C4-2B (cell line): ENCODE measurements around the gene ABCA8.

Experiments
- H3K27ac ChIP-seq: fragments of 450-650 bp; 2 replicates; pipeline ENCODE4 v1.5.1; 2017
- CTCF ChIP-seq: fragments of 450-650 bp; conservative IDR thresholded peaks from 2 replicates; pipeline ENCODE4 v1.5.1; 2017; ENCODE audit warnings: mild to moderate bottlenecking
- ZFX ChIP-seq: fragments of 450-650 bp; IDR thresholded peaks from 2 replicates; pipeline ENCODE4 v1.6.1; 2017

ABCA8 gene

GRCh38 chr17:68821860-68822696 is 133.1 kb downstream of the ABCA8 start:
- TF ChIP-seq ZFX, result no peak
- TF ChIP-seq CTCF, result no peak
- no peak overlapping the region for H3K27ac ChIP-seq

- no peak overlapping the region for H3K27ac ChIP-seq
- TF ChIP-seq ZFX (no peak), CTCF (no peak)
Observed at GRCh38 chr17:68820825-68821481, 134.2 kb downstream of the ABCA8 start.

- no peak overlapping the region for H3K27ac ChIP-seq
- TF ChIP-seq CTCF, result no peak
- no peak for TF ChIP-seq ZFX
Observed at GRCh38 chr17:68820476-68820824, 134.7 kb downstream of the ABCA8 start.

- no peak for TF ChIP-seq ZFX
- TF ChIP-seq CTCF, result no peak
- no peak overlapping the region for H3K27ac ChIP-seq
Observed at GRCh38 chr17:68819465-68819864, 135.7 kb downstream of the ABCA8 start.
